GM19238 (cell line): ENCODE results near the gene UPF1.

Source experiments
- DNase-seq: peaks from one replicate; pipeline ENCODE4 v3.0.0; 2011; ENCODE audit warnings: low spot score; ENCODE audit not compliant: insufficient read length

UPF1 gene

DNA sequence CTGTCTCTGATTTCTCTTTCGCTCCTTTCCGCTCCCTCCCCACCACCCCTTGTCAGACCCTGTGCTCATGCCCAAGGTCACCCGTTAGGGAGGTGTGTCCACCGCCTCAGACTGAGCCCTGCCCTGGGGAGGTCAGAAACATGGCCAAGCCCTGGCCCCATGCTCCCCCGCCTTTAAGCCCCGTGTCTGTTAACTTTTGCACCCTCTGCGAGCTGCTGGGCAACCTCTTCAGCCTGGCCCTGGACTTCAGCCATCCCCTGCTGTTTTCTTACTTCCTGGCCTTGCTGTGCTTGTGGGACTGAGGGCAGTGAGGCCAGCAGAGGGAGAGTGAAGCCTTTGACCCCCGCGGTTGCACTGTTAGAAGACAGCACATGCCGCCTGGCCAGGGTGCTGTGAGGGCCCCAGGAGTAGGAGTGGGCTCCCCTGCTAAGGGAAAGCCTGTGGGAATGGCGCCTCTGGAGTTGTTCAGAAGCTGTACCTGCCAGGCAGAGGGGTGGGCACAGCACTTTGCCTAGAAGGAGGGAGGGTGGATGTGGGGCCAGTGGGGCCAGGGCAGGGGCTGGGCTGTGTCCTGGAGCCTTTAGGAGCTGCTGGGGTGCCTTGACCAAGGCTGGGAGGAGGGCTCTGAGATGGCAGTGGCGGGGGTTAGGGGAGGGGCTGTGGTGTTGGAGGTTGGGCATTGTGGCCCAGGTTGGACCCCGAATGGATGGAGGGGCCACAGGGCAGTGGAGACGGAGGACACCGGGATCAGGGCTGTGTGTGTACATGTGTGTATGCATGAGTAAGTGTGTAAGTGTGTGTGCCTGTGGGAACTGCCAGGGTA, 7.9 kb downstream of the UPF1 start:
- DNase-seq: no peak

GRCh38 chr19:18840288-18841267, 8.8 kb downstream of the UPF1 start:
- DNase-seq: no peak

GRCh38 chr19:18841400-18841799, 9.6 kb downstream of the UPF1 start:
- no peak for DNase-seq

GRCh38 chr19:18842166-18842565, 10.4 kb downstream of the UPF1 start:
- no peak for DNase-seq

GRCh38 chr19:18843960-18844359, 12.2 kb downstream of the UPF1 start:
- no peak for DNase-seq

DNA sequence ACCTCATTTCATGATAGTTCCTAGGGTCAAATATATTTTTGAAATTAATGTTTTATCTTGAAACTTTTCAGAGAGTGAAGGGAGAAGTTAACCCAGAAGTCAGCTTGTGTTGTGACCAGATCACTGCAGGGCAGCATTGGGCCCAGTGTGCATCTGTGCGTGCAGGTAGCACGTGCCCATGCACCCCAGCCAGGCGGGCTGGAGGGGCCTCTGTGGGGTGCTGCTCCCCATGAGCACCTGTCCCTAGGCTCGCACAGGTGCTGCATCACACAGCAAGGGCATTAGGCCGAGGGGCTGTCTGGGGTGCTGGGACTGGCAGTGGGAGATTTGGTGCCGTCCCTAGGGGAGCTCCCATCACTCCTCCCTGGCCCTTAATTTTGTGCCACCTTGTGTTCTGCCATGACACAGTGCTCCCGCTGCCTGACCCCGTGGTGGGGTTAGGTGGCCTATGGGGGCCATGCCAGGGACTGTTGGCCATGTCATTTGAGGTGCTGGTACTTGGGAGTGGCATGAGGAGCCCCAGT, 13.1 kb downstream of the UPF1 start:
- DNase-seq: no peak

DNA sequence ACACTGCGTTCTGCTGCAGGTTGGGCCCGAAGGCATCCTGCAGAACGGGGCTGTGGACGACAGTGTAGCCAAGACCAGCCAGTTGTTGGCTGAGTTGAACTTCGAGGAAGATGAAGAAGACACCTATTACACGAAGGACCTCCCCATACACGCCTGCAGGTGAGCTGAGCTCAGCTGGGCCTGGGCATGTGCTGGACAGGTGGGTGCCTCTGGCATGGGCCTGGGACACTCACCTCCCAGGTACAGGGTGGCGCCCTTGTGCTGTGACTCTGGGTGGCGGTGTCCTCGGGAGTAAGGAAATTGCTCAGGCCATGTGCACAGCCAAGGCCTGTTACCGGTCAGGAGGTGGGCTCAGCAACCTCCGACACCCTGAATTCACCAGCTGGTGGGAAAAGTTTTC, 14.2 kb downstream of the UPF1 start:
- no peak for DNase-seq

DNA sequence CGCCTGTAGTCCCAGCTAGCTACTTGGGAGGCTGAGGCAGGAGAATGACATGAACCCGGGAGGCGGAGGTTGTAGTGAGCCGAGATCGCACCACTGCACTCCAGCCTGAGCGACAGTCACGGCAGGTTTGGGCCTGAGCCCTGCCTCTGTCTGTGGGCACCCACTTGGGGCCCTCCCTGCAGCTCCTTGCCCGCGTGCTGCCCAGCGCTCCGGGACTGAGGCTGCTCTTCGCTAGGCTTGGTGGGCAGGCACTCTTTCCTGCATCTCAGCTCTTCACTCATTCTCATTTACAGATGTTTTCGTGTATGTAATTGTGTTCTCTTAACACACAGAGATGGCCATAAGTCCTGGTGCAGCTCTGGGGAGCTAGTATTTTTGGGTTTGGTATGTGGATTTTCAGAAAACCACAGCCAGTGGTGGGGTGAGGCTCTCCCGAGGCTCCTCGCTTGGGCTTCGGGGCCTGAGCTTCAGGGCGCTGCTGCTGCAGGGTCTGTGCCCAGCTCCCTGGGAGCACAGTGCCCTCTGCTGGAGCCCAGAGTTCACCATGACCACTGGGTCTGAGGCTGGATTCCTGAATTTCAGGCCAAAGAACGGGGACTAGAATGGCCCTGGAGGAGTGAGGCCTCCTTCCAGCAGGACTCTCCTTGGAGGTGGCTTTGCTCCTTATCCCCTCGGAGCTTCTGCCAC, 15.2 kb downstream of the UPF1 start:
- DNase-seq: peak; percentile 71

GRCh38 chr19:18847549-18848463, 16.0 kb downstream of the UPF1 start:
- no peak for DNase-seq

- no peak for DNase-seq
Measured at GRCh38 chr19:18848878-18849661, 17.3 kb downstream of the UPF1 start.

GRCh38 chr19:18849838-18850400, 18.2 kb downstream of the UPF1 start:
- DNase-seq: peak; percentile 57

DNA sequence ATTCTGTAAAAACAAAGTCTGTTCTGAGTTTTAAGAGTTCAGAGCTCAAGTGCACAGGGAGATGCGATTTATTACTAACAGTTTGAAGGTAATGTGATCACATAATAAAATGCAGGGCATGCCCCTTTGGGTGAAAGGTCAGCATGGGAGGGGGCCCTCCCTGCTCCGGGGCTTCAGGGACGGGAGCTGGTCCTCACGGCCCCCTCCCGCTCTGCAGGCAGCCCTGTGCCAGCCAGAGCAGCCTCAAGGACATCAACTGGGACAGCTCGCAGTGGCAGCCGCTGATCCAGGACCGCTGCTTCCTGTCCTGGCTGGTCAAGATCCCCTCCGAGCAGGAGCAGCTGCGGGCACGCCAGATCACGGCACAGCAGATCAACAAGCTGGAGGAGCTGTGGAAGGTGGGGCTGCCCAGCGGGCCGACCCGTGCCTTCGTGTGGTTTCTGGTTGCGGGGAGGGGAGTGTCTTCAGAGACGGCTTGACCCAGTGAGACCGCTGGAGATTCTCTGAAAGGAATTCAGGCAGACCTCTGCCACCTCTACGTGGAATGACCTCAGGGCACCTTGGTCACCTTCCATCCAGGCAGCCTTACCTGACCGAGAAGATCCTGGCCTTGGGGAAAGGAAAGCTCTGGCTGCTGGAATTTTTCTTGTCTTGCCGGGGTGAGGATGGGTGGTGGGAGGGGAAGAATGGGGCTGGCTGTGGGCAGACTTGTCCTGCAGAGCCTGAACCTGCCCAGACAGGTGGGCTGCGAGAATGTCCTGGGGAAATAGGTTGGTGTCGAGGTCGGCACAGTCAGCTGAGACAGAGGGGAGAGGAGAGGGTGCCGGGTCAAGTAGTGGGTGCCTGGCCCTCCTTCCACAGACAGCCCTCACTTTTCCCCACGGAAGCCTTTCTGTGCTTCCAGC, 19.0 kb downstream of the UPF1 start:
- no peak for DNase-seq

GRCh38 chr19:18851673-18852325, 20.0 kb downstream of the UPF1 start:
- no peak for DNase-seq

- DNase-seq: no peak
Measured at GRCh38 chr19:18852648-18853047, 20.9 kb downstream of the UPF1 start.

DNA sequence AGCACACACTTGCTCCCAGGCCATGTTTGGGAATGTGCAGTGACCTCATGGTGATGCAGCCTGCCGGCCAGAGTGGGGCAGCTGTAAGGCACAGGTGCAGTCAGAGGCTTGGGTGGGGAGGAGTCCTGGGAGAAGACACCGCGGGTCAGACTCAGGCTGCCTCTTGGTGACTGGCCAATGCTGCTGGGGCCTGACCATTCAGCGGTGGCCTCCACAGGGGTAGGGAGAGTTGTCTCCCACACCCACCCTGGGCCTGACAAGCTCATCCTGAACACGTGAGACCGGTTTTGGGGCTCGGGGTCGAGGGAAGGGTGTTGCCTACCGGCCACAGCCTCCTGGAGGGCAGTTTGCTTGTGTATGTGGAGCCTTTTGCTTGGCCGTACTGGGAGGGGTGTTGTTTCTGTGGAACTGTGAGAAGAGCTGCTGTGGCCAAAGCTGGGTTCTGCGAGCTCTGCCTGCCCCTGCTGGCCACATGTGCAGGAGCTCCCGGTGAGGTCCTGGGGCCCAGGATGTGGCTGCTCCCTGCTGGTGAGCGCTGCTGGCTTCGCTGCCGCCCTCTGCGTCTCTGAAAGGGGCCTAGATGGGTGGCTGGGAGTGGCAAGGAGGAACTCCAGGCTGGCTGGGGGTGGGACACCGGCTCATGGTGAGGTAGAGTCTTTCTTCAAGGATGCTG, 22.1 kb downstream of the UPF1 start:
- no peak for DNase-seq

GRCh38 chr19:18854982-18855381, 23.2 kb downstream of the UPF1 start:
- DNase-seq: no peak
